Glutamatergic neuron (in vitro differentiated cells): ENCODE measurements around the gene PPFIBP1. TPM values are rescaled to one million over a fixed set of nuclear protein-coding genes. Genes with fewer than 3 reads are reported as not detected.
"Not testable (repeated sequence)": the region's sequence is repeated elsewhere in the genome, so short reads cannot be mapped to it uniquely, and the experiment has no call there.

Source experiments
- DNase-seq: peaks from one replicate; pipeline ENCODE4 v3.0.0; 2022
- H3K27ac Mint-ChIP-seq: one replicate; pipeline ENCODE4 v1.8.0; 2020; ENCODE audit warnings: mild to moderate bottlenecking, mixed read lengths, inconsistent platforms; ENCODE audit not compliant: unreplicated experiment
- H3K27me3 Mint-ChIP-seq: one replicate; pipeline ENCODE4 v1.8.0; 2020; ENCODE audit warnings: mild to moderate bottlenecking, moderate library complexity, mixed read lengths, inconsistent platforms; ENCODE audit not compliant: unreplicated experiment
- H3K36me3 Mint-ChIP-seq: one replicate; pipeline ENCODE4 v1.8.0; 2020; ENCODE audit warnings: mild to moderate bottlenecking, mixed read lengths, inconsistent platforms; ENCODE audit not compliant: unreplicated experiment
- H3K4me1 Mint-ChIP-seq: one replicate; pipeline ENCODE4 v1.8.0; 2020; ENCODE audit warnings: mild to moderate bottlenecking, low read depth, mixed read lengths, inconsistent platforms; ENCODE audit not compliant: unreplicated experiment
- H3K4me3 Mint-ChIP-seq: one replicate; pipeline ENCODE4 v1.8.0; 2020; ENCODE audit warnings: mild to moderate bottlenecking, mixed read lengths, inconsistent platforms; ENCODE audit not compliant: unreplicated experiment
- H3K9me3 Mint-ChIP-seq: one replicate; pipeline ENCODE4 v1.8.0; 2020; ENCODE audit warnings: mild to moderate bottlenecking, moderate library complexity, mixed read lengths, inconsistent platforms; ENCODE audit not compliant: unreplicated experiment
- total RNA-seq: library from RNA; stranded (reverse); fragmentation: NEBNext Ultra II Directional; extraction: Animal tissue kit (Norgen Biotek cat#: 25700); gene quantifications from one replicate; pipeline ENCODE4 v1.2.1, GENCODE V29; 2021; ENCODE audit not compliant: unreplicated experiment
- TF ChIP-seq, protein P1 (sequence below): fragments of 200-600 bp; sonication (generic); IDR thresholded peaks from one replicate; pipeline ENCODE4 v1.5.0; 2021; ENCODE audit not compliant: partially characterized antibody, unreplicated experiment

The PPFIBP1 gene
- total RNA-seq, 1 donor from 2014 or later: 43.0 TPM

GRCh38 chr12:27583057-27583797 is 59.2 kb downstream of the PPFIBP1 start:
- TF ChIP-seq, protein P1, sequence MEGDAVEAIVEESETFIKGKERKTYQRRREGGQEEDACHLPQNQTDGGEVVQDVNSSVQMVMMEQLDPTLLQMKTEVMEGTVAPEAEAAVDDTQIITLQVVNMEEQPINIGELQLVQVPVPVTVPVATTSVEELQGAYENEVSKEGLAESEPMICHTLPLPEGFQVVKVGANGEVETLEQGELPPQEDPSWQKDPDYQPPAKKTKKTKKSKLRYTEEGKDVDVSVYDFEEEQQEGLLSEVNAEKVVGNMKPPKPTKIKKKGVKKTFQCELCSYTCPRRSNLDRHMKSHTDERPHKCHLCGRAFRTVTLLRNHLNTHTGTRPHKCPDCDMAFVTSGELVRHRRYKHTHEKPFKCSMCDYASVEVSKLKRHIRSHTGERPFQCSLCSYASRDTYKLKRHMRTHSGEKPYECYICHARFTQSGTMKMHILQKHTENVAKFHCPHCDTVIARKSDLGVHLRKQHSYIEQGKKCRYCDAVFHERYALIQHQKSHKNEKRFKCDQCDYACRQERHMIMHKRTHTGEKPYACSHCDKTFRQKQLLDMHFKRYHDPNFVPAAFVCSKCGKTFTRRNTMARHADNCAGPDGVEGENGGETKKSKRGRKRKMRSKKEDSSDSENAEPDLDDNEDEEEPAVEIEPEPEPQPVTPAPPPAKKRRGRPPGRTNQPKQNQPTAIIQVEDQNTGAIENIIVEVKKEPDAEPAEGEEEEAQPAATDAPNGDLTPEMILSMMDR: no peak
- no peak for DNase-seq
- Mint-ChIP-seq H3K4me3 (no peak overlapping the region), H3K36me3 (no peaks in the 10 kb centered on the region), H3K27me3 (no peaks in the 10 kb centered on the region), H3K4me1 (peaks cover 9% of the 10 kb centered on the region), H3K27ac (no peak overlapping the region), H3K9me3 (no peaks in the 10 kb centered on the region)

GRCh38 chr12:27583981-27584380 is 60.0 kb downstream of the PPFIBP1 start:
- peaks cover 9% of the 10 kb centered on the region for H3K4me1 Mint-ChIP-seq
- H3K36me3 Mint-ChIP-seq: no peaks in the 10 kb centered on the region
- no peak for DNase-seq
- TF ChIP-seq, protein P1: no peak
- H3K4me3 Mint-ChIP-seq: no peak overlapping the region
- no peak overlapping the region for H3K27ac Mint-ChIP-seq
- H3K9me3 Mint-ChIP-seq: no peaks in the 10 kb centered on the region
- H3K27me3 Mint-ChIP-seq: no peaks in the 10 kb centered on the region

GRCh38 chr12:27585739-27586265 is 61.8 kb downstream of the PPFIBP1 start:
- Mint-ChIP-seq H3K4me3 (no peak overlapping the region), H3K9me3 (no peaks in the 10 kb centered on the region), H3K27ac (no peak overlapping the region), H3K36me3 (no peaks in the 10 kb centered on the region), H3K4me1 (peaks cover 9% of the 10 kb centered on the region), H3K27me3 (peaks cover 3% of the 10 kb centered on the region)
- TF ChIP-seq, protein P1: no peak
- no peak for DNase-seq

DNA sequence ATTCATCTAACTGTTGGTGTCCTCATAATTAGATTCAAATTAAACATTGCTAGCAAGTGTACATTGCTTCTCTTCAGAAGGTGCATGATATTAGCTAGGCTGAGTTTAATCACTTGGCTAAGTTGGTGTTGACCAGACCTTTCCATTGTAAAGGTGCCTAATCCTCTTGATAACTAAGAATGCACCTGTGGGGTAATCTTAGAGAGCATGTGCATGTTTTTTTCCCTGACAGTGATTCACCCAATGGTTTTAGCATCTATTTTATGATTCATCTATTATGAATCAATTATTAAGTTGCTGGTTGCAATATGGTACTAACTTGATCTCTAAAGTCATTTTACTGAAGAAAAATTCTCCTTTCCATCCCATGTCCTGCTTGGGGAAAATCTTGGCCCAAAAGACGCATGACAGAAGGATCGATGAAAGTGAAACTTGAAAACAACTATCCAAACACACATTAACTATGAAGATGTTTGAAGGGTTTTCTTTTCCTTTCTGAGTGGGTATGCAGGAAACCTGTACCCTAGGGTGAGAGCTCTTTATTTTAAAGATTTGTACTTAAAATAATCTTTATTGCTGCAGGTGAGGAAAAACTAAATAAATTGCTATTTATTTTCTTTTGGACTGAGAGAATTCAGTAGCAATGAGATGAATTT is 64.2 kb downstream of the PPFIBP1 start:
- not testable (repeated sequence) for H3K4me1 Mint-ChIP-seq, H3K36me3 Mint-ChIP-seq, H3K4me3 Mint-ChIP-seq, H3K9me3 Mint-ChIP-seq, H3K27ac Mint-ChIP-seq, DNase-seq, H3K27me3 Mint-ChIP-seq

DNA sequence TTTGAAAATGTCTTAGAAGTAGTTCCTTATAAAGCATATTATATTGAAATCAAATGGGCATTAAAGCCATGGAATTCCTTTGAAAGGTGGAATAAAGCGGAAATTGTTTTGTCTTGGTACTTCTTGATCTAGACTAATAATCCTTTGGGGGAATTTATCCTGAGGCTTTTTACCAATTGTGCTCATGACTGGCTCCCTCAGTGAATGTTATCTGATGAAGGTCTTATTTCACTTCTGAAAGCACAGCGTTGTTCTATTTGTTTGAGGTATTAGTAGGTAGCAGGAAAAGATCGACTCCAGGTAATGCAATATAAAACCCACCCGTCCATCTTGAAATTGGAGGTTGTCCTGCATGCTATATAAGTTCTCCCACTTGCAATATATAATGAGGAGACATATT is 64.8 kb downstream of the PPFIBP1 start:
- Mint-ChIP-seq H3K36me3 (no peaks in the 10 kb centered on the region), H3K9me3 (no peaks in the 10 kb centered on the region), H3K4me1 (peaks cover 4% of the 10 kb centered on the region), H3K4me3 (no peak overlapping the region), H3K27me3 (peaks cover 3% of the 10 kb centered on the region), H3K27ac (no peak overlapping the region)
- DNase-seq: no peak
- TF ChIP-seq, protein P1: no peak
